ENCODE measurements around the gene PPP2R5E.

GRCh38 chr14:63508033-63508432, 35.1 kb downstream of the PPP2R5E start:
- TF ChIP-seq CTCF (IDR thresholded peaks at IDR 0.05; ENCODE audit: control extremely low read depth in 1 of 3, insufficient read depth in 1 of 3, low read depth in 1 of 3, low read length in 3 of 3), result no peak
- no peak for TF ChIP-seq TEAD4 (IDR thresholded peaks at IDR 0.05; ENCODE audit: low read depth, low read length)
- TF ChIP-seq MAX (IDR thresholded peaks at IDR 0.05), result no peak
- TF ChIP-seq ASH2L (IDR thresholded peaks at IDR 0.05; ENCODE audit: low read length), result no peak
- no peak for TF ChIP-seq YY1 (IDR thresholded peaks at IDR 0.05; ENCODE audit: low read depth, low read length)
- TF ChIP-seq ATF3 (IDR thresholded peaks at IDR 0.05; ENCODE audit: insufficient read depth, low read depth, low read length), result no peak
- no peak for TF ChIP-seq RNF2 (IDR thresholded peaks at IDR 0.05; ENCODE audit: borderline replicate concordance, low read depth, low read length, missing control alignments, poor library complexity, severe bottlenecking)
- TF ChIP-seq NRF1 (IDR thresholded peaks at IDR 0.05; ENCODE audit: low read depth, low read length), result no peak

All from H1 (cell line).